ENCODE results near the gene NT5C1B.

DNA sequence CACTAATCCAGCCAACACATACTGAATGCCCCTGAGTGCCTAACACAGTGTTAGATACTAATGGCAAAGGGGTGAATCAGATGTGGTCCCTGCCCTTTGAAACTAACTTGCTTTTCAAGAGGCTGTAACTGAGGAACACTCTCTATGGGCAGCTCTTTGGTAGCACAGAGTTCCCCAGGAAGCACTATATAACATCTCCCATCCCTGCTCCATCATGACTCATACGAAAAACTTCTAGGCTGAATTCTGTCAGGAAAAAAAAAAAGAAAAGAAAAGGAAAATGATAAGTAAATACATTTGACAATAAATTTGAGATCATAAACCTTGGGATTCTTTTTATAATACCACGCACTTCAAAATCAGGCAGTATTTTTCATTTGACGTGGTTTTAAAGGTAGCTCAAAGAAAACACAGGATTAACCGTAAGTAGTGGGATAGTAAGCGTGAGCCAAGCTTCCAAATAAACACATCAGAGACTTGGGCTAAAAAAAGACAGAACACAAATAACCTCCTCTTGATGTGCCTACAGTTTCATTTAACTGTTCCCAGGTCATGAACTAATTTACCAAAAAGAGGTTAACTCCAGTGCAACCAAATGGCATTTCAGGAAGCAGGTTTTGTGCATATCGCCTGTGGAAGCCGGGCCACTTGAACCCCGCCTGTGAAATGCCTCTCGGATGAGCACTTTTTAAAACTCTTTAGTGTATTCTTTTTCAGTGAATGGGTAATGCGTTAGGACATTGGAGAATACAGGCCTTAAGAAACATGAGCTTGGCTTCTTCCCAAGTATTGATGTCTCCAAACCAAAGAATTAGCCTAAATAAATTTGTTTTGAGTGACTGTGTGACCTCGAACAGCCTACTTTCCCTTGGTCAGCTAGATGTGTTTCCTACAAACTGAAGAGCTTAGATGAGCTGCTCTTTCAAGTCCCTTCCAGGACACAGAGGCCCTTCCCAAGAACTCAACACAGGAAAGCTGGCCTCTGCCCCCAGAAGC is 71.0 kb downstream of the NT5C1B start:
- TF ChIP-seq, protein P1, sequence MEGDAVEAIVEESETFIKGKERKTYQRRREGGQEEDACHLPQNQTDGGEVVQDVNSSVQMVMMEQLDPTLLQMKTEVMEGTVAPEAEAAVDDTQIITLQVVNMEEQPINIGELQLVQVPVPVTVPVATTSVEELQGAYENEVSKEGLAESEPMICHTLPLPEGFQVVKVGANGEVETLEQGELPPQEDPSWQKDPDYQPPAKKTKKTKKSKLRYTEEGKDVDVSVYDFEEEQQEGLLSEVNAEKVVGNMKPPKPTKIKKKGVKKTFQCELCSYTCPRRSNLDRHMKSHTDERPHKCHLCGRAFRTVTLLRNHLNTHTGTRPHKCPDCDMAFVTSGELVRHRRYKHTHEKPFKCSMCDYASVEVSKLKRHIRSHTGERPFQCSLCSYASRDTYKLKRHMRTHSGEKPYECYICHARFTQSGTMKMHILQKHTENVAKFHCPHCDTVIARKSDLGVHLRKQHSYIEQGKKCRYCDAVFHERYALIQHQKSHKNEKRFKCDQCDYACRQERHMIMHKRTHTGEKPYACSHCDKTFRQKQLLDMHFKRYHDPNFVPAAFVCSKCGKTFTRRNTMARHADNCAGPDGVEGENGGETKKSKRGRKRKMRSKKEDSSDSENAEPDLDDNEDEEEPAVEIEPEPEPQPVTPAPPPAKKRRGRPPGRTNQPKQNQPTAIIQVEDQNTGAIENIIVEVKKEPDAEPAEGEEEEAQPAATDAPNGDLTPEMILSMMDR (IDR thresholded peaks at IDR 0.05; ENCODE audit: poor library complexity, severe bottlenecking), result no peak
- TF ChIP-seq POLR2AphosphoS5 (IDR thresholded peaks at IDR 0.05) (no peak), TAF1 (IDR thresholded peaks at IDR 0.05; ENCODE audit: low read depth) (no peak)

All from neural cell (in vitro differentiated cells).